ENCODE measurements around the gene SCTR. TPM values are rescaled to one million over a fixed set of nuclear protein-coding genes. Genes with fewer than 3 reads are reported as not detected.

SCTR gene
- total and polyA plus RNA-seq, 2 of the 13 experiments (the other 11 are each of a cell fraction or from before 2014, with no cell fraction given), result not detected

- BruUV-seq (replicated peaks), result no TSS peak
- FAIRE-seq (no peak), ATAC-seq (no peak), DNase-seq (ENCODE audit: low spot score) (no peak)
- H3K27ac ChIP-seq (ENCODE audit: extremely low read length, insufficient read depth, low read length), result no peak overlapping the region
- H3K4me2 ChIP-seq (ENCODE audit: low read depth, low read length), result no peak overlapping the region
- H3K79me2 ChIP-seq (ENCODE audit: insufficient read depth, low read length), result no peaks in the 10 kb centered on the region
- TF ChIP-seq HCFC1 (IDR thresholded peaks at IDR 0.05; ENCODE audit: low read depth, low read length) (no peak), KDM6A (CRISPR knock-in tag; IDR thresholded peaks at IDR 0.05; ENCODE audit: low read depth) (no peak), NONO (IDR thresholded peaks at IDR 0.05) (no peak), NONO (CRISPR knock-in tag; conservative IDR thresholded peaks at IDR 0.05) (no peak), NBN (conservative IDR thresholded peaks at IDR 0.05) (no peak), FLYWCH1 (CRISPR knock-in tag; IDR thresholded peaks at IDR 0.05) (no peak), ATF1 (CRISPR knock-in tag; IDR thresholded peaks at IDR 0.05) (no peak), HNRNPK (IDR thresholded peaks at IDR 0.05; ENCODE audit: low read depth, low read length, poor library complexity, severe bottlenecking) (peak; percentile 90), AGO2 (optimal IDR thresholded peaks at IDR 0.05; ENCODE audit: low read depth, low read length) (no peak), CREB3 (CRISPR knock-in tag; IDR thresholded peaks at IDR 0.05) (no peak), PCBP2 (optimal IDR thresholded peaks at IDR 0.05; ENCODE audit: low read depth, low read length, poor library complexity, severe bottlenecking) (peak; percentile 47)
- ChIA-PET POLR2A (no interaction called here), CTCF (ENCODE audit: low intra/inter-chr PET ratio, low total read pairs) (no interaction called here)
- no peak overlapping the region for H3K4me3 ChIP-seq (replicated peaks in 1 of 3; ENCODE audit: insufficient read depth in 1 of 3, low read depth in 2 of 3, low read length in 3 of 3)
- peaks cover 0 to 4% of the 10 kb centered on the region in 2 experiments; a peak in 2 of 5 replicates for H3K27me3 ChIP-seq (ENCODE audit: control insufficient read depth in 1 of 2, insufficient read depth in 2 of 2, low read length in 2 of 2)
- H3K9ac ChIP-seq (ENCODE audit: insufficient read depth, low read depth, low read length), result no peak overlapping the region
- H4K20me1 ChIP-seq (ENCODE audit: insufficient read depth, low read length), result no peaks in the 10 kb centered on the region
- H3K4me1 ChIP-seq (ENCODE audit: insufficient read depth, low read length), result no peaks in the 10 kb centered on the region
- no peaks in the 10 kb centered on the region for H3K9me3 ChIP-seq (ENCODE audit: low read length)
- H2AFZ ChIP-seq (ENCODE audit: low read length), result no peak overlapping the region
- 55% methylated on average over 3 of the region's 3 CpGs for WGBS (ENCODE audit: low lambda C conversion rate)
- in situ Hi-C loops (cut with HindIII; ENCODE audit: extremely low pct_ligation_motif_present, low pct_unique_long_range_greater_than_20kb), result no loop called here
- intact Hi-C loops (cut with micrococcal nuclease; ENCODE audit: unreplicated experiment), result no loop called here
- no peaks in the 10 kb centered on the region for H3K36me3 ChIP-seq (replicated peaks in 1 of 2; ENCODE audit: control insufficient read depth in 1 of 2, insufficient read depth in 2 of 2, low read length in 2 of 2)
Measured at GRCh38 chr2:119511989-119512388, 12.3 kb downstream of the SCTR start.
